ENCODE measurements around the gene SLC3A2.
"Not testable (repeated sequence)": the region's sequence is repeated elsewhere in the genome, so short reads cannot be mapped to it uniquely, and the experiment has no call there.

SLC3A2 gene

DNA sequence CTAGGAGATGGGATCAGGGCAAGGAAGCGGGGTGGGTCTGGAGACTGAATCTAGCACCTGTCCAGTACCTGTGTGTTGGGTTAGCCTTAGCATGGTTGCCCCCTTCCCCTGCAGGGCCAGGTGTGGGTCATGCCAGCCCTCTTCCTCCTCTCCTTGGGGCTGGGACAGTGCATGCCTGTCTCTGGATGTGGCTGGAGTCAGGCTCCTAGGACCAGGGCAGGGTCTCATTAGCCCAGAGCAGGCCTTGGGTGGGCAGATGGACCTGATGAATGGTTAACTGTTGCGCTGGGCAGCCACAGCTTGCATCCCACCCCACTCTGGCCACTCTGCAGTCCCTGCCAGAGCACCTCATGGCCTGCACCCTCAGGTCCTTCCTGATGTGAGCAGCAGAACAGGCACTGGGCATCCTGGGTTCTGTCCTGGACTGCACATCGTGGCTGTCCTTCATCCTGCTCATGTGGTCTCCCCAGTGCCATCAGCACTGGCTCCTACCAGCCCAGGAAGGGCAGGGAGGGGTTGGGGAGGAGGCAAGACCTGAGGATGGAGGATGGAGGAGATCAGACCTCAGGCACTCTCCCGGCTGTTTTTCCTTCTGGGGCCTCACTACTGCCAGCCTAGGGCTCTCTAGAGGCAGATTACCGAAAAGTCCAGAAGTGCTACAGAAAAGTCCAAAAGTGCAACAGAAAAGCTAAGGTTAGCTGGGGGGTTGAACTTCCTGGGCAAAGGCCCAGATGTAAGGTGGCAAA is 53.2 kb downstream of the SLC3A2 start:
- no peaks in the 10 kb centered on the region; the same call in 1 of the 2 replicates for H3K9me3 ChIP-seq (ENCODE audit: control insufficient read depth, insufficient read depth, low read length)
- H3K4me1 ChIP-seq (ENCODE audit: insufficient read depth, low read length) = peaks cover 16% of the 10 kb centered on the region
- no peak overlapping the region for H3K9ac ChIP-seq (ENCODE audit: low read depth, low read length)
- H3K36me3 ChIP-seq (ENCODE audit: insufficient read depth, low read length) = no peaks in the 10 kb centered on the region

DNA sequence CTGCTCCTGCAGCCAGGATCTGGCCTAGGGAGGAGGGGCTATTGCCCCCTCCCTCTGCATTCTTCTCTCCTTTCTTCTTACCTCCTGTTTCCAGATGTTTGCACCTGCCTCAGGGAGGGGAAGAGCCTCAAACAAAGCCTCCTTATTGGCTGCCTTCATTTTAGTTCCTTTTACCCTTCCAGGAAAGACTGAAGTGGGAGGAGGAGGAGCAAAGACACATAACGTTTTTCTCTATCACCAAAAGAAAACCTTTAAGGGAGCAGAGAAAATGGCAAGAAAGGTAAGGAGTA is 53.7 kb downstream of the SLC3A2 start:
- Histone ChIP-seq H3K9me3 (ENCODE audit: control insufficient read depth, insufficient read depth, low read length) (no peaks in the 10 kb centered on the region; the same call in 1 of the 2 replicates), H3K36me3 (ENCODE audit: insufficient read depth, low read length) (no peaks in the 10 kb centered on the region), H3K4me1 (ENCODE audit: insufficient read depth, low read length) (peaks cover 16% of the 10 kb centered on the region), H3K9ac (ENCODE audit: low read depth, low read length) (no peak overlapping the region)

DNA sequence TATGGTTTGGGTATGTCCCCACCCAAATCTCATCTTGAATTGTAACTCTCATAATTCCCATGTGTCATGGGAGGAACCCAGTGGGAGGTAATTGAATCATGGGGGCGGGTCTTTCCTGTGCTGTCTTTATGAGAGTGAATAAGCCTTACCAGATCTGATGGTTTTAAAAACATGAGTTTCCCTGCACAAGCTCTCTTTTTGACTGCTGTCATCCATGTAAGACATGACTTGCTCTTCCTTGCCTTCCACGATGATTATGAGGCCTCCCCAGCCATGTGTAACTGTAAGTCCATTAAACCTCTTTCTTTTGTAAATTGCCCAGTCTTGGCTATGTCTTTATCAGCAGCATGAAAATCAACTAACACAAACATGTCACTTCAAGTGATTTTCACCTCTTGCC is 56.8 kb downstream of the SLC3A2 start:
- H3K4me1 ChIP-seq (ENCODE audit: insufficient read depth, low read length); H3K9me3 ChIP-seq (ENCODE audit: control insufficient read depth, insufficient read depth, low read length); H3K36me3 ChIP-seq (ENCODE audit: insufficient read depth, low read length); H3K9ac ChIP-seq (ENCODE audit: low read depth, low read length): not testable (repeated sequence)
